Measurements from ENCODE around the gene GUCD1. TPM values are rescaled to one million over a fixed set of nuclear protein-coding genes. Genes with fewer than 3 reads are reported as not detected.
A peak's percentile ranks its signal among the peaks of the same experiment; 100 is the strongest.

Gene GUCD1
- total and polyA plus RNA-seq, 2 of the 13 experiments (the other 11 are each of a cell fraction or from before 2014, with no cell fraction given): 128 to 245 TPM

- TF ChIP-seq, protein P1, sequence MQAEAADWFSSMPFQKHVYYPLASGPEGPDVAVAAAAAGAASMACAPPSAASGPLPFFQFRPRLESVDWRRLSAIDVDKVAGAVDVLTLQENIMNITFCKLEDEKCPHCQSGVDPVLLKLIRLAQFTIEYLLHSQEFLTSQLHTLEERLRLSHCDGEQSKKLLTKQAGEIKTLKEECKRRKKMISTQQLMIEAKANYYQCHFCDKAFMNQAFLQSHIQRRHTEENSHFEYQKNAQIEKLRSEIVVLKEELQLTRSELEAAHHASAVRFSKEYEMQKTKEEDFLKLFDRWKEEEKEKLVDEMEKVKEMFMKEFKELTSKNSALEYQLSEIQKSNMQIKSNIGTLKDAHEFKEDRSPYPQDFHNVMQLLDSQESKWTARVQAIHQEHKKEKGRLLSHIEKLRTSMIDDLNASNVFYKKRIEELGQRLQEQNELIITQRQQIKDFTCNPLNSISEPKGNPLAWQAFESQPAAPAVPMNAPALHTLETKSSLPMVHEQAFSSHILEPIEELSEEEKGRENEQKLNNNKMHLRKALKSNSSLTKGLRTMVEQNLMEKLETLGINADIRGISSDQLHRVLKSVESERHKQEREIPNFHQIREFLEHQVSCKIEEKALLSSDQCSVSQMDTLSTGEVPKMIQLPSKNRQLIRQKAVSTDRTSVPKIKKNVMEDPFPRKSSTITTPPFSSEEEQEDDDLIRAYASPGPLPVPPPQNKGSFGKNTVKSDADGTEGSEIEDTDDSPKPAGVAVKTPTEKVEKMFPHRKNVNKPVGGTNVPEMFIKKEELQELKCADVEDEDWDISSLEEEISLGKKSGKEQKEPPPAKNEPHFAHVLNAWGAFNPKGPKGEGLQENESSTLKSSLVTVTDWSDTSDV (CRISPR knock-in tag; IDR thresholded peaks at IDR 0.05): no peak
- TF ChIP-seq ZNF343 (CRISPR knock-in tag; IDR thresholded peaks at IDR 0.05) (no peak), ZNF510 (CRISPR knock-in tag; IDR thresholded peaks at IDR 0.05; ENCODE audit: low read depth) (no peak), LBX2 (CRISPR knock-in tag; IDR thresholded peaks at IDR 0.05; ENCODE audit: borderline replicate concordance) (no peak), MZF1 (CRISPR knock-in tag; IDR thresholded peaks at IDR 0.05; ENCODE audit: borderline replicate concordance) (no peak), ZNF569 (CRISPR knock-in tag; IDR thresholded peaks at IDR 0.05; ENCODE audit: borderline replicate concordance) (no peak), KLF15 (CRISPR knock-in tag; IDR thresholded peaks at IDR 0.05; ENCODE audit: borderline replicate concordance) (no peak), ARNTL (CRISPR knock-in tag; IDR thresholded peaks at IDR 0.05) (no peak), PHF8 (CRISPR knock-in tag; IDR thresholded peaks at IDR 0.05) (no peak), ZNF205 (CRISPR knock-in tag; IDR thresholded peaks at IDR 0.05) (peak; percentile 51; the same call in 1 of the 2 replicates), TBX2 (CRISPR knock-in tag; IDR thresholded peaks at IDR 0.05; ENCODE audit: borderline replicate concordance) (peak; percentile 79), ZNF766 (CRISPR knock-in tag; IDR thresholded peaks at IDR 0.05; ENCODE audit: borderline replicate concordance) (no peak), SP5 (CRISPR knock-in tag; IDR thresholded peaks at IDR 0.05; ENCODE audit: borderline replicate concordance, low read depth) (peak; percentile 12; the same call in 1 of the 2 replicates), TFDP2 (CRISPR knock-in tag; IDR thresholded peaks at IDR 0.05) (no peak), ZNF367 (CRISPR knock-in tag; IDR thresholded peaks at IDR 0.05; ENCODE audit: borderline replicate concordance) (no peak), RBM22 (optimal IDR thresholded peaks at IDR 0.05; ENCODE audit: low read length) (no peak), ZNF232 (CRISPR knock-in tag; IDR thresholded peaks at IDR 0.05; ENCODE audit: borderline replicate concordance) (no peak), MXD4 (CRISPR knock-in tag; IDR thresholded peaks at IDR 0.05) (no peak), PAXIP1 (CRISPR knock-in tag; conservative IDR thresholded peaks at IDR 0.05) (peak; percentile 79)
These were observed 29.4 kb downstream of the GUCD1 start (continued) for GRCh38 chr22:24525416-24526037.
